Stimulated activated CD4-positive, alpha-beta T cell treated with anti-CD3 and anti-CD28 coated beads, TNF-alpha, amount 100 ng/mL, for 1 hour (primary cell): ENCODE results near the gene FLG.
"Not testable (repeated sequence)": the region's sequence is repeated elsewhere in the genome, so short reads cannot be mapped to it uniquely, and the experiment has no call there.

ENCODE experiments used
- DNase-seq, 3 donors: peaks; one replicate each; pipeline ENCODE4 v3.0.0-alpha.2; 2020; ENCODE audit warnings: low read depth in 3 of 3, low spot score in 1 of 3

The FLG gene

DNA sequence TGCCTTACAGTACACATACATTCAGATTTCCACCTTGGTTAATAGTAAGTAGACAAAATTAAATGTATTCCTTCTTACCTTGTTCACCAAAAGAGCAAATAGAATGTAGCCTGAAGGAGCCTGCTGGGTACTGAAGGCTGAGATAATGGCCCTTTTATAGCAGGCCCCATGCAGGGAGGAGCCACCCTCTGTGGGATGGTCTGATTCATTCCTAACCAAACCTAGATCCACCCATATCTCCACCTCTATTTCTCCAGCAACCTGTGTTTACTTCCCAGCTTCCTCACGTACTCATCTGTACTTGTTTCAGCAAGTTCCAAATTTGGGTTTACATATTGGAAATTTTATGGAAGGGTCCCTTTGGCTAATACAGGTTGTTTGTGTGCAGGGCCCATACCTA, at the start of gene FLG:
Gene FLG (minus strand): TSS at position 129 of the 400 bp plus-strand sequence. CDS start 9,783 bp downstream, outside the sequence.
- no peak for DNase-seq

DNA sequence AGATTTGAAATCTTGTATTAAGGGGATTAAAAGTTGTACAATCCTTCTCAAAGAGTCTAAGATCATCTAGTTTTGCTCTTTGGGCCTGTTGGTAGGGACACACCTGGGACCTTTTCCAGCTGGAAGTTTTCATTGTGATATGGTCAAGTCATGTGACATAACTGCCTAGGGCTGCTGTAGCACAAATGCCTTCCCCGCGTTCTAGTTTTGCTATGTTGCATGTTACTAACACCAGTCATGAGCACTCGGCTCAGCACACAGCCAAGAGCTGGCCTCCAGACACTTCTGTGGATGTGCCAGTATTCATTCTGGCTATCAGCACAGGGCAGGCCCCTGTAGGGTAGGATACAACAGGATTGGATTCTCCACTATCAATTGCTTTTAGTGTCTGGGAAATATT, 49.4 kb upstream of the FLG start:
- DNase-seq, result no peak

DNA sequence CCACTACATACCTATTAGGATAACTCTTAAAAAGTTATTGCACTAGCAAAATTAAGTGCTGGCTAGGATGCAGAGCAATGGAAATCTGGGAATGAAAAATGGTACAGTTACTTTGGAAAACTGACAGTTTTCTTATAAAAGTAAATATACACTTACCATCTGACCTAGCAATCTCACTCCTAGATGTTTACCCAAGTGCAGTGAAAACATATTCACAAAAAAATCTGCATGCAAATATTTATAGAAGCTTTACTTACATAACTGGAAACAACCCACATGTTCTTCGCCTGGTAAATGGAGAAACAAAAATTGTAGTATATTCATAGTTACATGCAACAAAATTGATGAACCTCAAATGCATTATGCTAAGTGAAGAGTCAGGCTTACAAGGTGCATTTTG, 47.6 kb upstream of the FLG start:
- DNase-seq, result no peak

DNA sequence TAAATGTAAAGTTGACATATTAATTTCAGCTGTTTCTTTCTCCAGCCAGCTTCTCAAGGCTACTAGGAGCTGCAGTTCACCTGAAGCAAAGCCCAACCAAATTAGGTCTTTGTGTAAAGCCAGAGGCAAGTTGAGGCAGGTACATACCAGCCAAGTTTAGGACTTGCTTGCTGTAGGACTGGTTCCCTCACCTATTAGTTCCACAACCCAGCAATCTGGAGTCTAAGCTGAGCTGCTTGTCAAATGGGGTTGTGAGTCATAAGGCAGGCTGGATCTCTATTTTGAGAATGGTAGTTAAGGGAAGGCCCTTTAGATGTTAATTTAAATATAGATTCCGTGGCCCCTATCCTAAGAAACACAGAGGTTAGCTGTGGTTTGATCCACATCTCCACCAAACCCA, 42.4 kb upstream of the FLG start:
- no peak for DNase-seq

DNA sequence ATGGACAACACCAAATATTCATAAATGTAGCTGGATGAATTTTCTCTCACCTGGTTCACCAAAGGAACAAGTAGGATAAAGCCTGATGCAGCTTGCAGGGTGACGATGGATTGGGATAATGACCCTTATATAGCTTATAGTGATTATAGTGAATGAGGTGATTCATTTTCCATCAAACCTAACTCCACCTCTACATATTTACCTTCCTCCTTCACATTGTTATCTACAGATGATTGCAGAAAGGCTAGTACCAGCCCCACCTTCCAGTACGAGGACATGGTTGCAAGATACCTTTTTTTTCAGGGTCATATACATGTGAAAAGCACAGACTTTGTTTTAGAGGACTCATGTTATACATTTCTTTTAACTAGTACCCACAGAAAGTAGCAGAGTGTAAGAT, 34.9 kb upstream of the FLG start, which contains the start of gene FLG2:
Gene FLG2 (minus strand): TSS at position 101 of the 400 bp plus-strand sequence. CDS start 1,122 bp downstream, outside the sequence.
- no peak for DNase-seq

DNA sequence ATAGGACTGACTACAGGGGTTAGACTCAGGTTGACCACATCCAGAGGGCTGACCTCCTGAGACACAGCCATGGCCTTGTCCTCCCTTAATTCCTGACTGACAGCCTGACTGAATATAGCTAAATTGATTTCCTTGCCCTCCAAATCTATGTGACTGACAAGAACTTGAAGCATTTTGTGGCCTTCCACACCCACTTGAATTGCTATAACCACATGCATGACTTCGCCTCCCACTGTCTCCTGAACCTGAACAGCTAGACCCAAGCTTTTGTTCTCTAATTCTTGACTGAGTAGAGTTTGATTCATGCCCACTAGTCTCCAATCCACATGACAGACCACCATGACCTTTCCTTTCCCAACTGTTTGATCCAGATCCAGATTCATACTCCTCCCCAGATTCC, 31.7 kb upstream of the FLG start:
- no peak for DNase-seq

DNA sequence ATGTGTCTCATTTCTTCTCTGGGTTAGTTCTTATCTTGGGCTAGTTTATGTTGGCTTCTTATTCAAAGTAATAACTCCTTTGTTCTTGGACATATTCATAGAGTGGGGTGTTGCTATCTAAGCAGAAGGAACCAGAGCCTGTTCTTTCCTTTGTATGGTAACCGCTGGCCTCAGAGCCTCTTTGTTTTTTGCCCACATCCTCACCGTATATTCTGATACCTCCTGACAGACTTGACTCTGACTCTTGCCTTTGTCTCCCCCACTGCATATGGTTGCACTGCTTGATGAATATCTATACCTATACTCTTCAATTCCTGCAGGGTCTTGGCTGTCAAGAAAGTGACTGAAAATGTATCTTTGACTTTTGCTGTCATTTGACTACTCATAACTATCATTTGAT, 24.6 kb upstream of the FLG start:
- no peak for DNase-seq

DNA sequence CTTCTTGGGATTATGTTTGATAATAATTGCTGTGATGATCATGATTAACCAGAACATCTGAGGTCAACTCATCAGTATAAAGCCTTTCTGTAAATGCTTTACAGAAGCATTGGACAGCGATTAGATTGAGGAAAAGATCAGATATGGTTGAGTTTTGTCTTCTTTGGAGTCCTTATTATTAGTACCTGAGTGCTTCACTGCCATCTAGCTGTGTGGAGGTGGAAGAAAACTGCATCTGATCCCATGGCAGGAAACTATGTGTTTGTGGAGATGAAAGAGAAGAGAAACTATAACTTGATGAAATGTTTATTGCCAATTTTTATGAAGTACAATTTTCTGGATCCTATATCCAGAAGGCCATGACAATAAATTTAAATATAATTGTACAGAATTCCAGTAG, 23.4 kb upstream of the FLG start:
- DNase-seq, result no peak

DNA sequence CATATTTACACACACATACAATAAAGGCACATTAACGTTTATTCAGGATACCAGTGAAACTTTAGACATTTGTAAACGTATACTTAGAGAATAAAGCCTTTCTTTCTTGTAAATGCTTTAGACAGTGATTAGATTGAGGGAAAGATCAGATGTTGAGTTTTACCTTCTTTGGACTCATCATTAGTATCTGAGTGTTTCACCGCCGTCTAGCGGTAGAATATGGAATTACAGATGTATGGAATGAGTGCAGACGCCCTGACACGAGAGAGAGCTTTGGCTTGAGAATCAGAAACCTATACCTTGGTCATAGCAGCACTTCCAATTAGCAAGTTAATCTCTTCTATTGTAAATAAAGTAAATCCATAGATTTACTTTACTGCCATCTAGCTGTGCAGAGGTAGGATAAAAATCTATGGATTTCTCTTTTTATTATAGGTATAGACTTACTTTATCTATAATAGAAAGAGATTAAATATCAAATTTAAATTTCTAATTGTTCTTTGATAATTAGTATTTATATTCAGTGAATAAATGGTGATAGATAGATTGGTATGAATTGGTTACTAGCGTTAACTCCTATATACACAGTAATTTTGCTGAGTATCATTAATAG, 22.2 kb upstream of the FLG start:
- DNase-seq, result peak in 2 of 3 donors; percentile 6 to 7

DNA sequence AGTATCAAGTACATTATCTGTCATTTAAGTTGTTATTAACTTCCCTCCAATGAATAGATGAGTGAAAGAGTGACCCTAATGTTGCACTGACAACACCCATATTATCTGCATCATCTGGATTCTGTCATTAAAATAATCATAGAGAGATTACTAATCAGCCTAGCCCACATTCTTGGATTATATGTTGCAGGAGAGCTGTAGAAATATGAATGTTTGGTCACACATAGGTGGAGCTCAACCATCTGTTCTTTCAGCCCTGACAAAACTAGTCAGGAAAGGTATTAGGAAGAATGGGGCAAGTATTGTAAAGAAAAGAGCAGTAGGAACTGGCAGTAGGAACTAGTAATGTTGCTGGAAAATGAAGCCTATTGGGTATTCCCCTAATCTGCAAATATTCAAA, 19.4 kb upstream of the FLG start:
- no peak for DNase-seq

DNA sequence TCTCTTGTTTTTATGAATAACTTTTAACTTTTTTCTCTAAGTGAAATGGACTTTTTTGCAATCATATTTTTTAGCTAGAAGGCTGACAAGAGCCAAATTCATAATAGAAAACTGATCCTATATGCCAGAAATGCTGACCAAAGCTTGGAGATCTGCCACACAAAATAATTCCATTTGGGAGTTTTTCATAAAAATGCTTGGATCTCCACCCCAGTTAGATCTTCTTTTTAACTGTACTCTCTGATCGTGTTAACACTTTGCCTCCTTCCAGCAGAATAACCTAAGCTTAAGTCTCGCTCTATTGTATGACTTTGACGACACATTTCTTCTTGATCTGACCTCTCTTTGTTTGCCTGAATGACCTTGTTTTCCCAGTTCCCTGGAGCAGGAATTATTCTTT, 18.0 kb upstream of the FLG start:
- DNase-seq, result no peak

DNA sequence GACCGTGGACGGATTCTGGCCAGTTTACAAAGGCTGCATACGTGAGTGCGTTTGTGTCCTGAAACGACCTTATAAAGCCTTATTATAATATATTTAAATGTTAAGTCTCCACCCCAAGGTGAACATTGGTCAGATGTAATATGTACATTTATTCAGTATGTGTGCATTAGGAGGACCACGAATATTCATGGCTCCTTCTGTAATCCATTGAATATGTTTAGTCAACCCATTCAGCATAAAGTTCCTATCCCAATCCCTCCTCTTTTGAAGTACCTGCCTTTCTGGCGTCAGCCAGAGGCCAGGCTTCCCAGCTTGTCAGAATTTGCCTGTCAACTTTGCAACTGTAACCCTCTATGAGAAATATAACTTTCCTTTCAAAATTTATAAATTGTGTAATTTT, 10.4 kb upstream of the FLG start:
- DNase-seq, result no peak

DNA sequence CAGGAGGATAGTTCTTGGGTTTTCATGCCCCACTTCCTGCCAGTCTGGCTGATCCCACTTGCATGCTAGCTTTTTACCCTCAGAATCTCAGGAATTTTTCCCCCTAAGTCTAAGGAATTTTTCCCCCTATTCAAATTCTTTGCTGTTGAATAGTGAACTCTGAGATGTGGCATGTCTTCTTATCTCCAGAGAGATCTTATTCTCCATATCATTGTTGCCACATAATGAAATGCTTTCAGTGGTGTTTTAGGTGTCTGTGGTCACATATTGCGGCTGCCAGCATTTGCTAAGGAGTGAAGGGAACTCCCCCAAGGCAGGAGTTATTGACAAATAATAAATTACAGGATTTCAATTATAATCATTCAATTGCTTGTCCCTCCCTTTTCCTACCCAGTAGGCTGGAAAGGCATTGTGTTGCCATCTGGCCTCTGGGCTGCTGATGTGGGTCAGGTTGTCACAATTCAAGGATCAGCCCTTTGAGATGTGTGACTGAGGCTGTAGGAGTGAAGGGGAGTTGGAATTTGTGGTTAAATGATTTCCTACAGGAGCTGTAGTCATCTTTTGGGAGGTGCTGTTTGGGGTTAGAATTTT, 3.9 kb upstream of the FLG start:
- DNase-seq, result no peak

DNA sequence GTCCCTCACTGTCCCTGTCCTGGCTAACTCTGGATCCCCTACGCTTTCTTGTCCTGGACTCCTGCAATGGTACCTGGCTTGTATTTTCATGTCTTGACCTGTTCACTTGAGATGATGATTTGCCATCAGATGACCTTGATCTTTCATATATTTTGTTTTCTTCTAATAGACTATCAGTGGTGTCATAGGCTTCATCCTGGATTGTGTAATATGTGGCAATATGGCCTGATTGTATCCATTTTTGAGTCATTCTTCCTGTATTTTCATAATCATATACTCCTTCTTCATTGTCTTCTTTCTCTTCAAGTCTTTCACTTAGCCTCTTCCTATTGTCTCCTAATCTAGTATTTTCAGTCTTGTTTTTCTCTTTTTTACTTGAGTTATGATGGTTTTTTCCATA, 11.1 kb downstream of the FLG start:
- DNase-seq, result no peak

DNA sequence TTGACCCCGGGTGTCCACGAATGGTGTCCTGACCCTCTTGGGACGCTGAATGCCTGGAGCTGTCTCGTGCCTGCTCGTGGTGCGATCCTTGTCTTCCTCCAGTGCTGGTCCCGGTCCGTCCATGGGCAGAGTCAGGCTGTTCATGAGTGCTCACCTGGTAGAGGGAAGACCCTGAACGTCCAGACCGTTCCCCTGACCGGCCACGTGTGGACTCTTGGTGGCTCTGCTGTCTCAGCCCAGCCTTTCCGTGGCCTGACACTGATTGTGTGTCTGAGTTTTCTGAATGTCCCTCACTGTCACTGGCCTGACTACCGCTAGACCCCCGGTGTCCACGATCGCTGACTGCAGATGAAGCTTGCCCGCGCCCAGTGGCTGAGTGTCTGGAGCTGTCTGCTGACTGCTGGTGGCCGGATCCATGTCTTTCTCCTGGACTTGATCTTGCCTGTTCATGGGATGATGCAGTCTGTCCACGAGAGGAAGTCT, 11.7 kb downstream of the FLG start:
- DNase-seq, result no peak

DNA sequence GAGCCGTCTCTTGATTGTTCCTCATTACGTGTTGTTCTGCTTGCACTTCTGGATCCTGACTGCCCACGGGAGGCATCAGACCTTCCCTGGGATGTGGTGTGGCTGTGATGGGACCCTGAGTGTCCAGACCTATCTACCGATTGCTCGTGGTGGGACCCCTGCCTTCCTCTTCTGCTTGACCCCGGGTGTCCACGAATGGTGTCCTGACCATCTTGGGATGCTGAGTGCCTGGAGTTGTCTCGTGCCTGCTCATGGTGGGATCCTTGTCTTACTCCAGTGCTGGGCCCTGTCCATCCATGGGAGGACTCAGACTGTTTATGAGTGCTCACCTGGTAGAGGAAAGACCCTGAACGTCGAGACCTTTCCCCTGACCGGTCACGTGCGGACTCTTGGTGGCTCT, 12.9 kb downstream of the FLG start:
- not testable (repeated sequence) for DNase-seq

DNA sequence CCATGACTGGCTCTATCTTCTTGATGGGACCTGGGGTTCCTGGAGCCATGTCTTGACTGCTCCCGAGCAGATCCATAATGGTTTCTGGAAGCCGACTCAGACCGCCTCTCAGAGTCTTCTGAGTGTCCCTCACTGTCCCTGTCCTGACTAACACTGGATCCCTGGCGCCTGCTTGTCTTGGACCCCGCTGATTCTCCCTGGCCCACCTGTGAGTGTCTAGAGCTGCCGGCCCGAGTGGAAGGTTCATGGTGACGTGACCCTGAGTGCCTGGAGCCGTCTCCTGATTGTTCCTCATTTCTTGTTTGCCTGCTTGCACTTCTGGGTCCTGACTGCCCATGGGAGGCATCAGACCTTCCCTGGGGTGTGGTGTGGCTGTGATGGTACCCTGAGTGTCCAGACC, 15.1 kb downstream of the FLG start:
- no peak for DNase-seq

DNA sequence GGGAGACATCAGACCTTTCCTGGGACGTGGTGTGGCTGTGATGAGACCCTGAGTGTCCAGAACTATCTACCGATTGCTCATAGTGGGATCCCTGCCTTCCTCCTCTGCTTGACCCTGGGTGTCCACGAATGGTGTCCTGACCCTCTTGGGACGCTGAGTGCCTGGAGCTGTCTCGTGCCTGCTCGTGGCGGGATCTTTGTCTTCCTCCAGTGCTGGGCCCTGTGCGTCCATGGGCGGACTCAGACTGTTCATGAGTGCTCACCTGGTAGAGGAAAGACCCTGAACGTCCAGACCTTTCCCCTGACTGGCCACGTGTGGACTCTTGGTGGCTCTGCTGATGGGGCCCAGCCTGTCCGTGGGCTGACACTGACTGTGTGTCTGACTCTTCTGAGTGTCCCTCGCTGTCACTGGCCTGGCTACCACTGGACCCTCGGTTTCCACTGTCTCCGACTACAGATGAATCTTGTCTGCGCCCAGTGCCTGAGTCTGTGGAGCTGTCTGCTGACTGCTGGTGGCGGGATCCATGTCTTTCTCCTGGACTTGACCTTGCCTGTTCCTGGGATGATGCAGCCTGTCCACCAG, 15.6 kb downstream of the FLG start:
- DNase-seq, result not testable (repeated sequence)

DNA sequence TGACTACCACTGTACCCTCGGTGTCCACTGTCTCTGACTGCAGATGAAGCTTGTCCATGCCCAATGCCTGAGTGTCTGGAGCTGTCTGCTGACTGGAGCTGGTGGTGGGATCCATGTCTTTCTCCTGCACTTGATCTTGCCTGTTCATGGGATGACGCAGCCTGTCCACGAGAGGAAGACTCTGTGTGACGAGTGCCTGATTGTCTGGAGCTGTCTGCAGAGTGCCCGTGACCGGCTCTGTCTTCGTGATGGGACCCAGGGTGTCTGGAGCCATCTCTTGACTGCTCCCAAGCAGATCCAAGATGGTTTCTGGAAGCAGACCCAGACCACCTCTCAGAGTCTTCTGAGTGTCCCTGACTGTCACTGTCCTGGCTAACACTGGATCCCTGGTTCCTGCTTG, 16.3 kb downstream of the FLG start:
- not testable (repeated sequence) for DNase-seq

DNA sequence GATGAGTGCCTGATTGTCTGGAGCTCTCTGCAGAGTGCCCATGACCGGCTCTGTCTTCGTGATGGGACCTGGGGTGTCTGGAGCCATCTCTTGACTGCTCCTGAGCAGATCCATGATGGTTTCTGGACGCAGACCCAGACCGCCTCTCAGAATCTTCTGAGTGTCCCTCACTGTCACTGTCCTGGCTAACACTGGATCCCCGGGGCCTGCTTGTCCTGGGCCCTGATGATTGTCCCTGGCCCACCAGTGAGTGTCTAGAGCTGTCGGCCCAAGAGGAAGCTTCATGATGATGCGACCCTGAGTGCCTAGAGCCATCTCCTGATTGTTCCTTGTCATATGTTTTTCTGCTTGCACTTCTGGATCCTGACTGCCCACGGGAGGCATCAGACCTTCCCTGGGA, 17.1 kb downstream of the FLG start:
- not testable (repeated sequence) for DNase-seq

DNA sequence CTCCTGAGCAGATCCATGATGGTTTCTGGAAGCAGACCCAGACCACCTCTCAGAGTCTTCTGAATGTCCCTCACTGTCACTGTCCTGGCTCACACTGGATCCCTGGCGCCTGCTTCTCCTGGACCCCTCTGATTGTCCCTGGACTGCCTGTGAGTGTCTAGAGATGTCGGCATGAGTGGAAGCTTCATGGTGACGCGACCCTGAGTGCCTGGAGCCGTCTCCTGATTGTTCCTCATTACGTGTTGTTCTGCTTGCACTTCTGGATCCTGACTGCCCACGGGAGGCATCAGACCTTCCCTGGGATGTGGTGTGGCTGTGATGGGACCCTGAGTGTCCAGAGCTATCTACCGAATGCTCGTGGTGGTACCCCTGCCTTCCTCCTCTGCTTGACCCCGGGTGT, 18.9 kb downstream of the FLG start:
- DNase-seq, result not testable (repeated sequence)

DNA sequence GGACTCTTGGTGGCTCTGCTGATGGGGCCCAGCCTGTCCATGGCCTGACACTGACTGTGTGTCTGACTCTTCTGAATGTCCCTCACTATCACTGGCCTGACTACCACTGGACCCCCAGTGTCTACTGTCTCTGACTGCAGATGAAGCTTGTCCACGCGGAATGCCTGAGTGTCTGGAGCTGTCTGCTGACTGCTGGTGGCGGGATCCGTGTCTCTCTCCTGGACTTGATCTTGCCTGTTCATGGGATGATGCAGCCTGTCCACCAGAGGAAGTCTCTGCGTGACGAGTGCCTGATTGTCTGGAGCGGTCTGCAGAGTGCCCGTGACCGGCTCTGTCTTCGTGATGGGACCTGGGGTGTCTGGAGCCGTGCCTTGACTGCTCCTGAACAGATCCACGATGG, 20.3 kb downstream of the FLG start:
- DNase-seq, result not testable (repeated sequence)
